GM18868 (cell line): ENCODE measurements around the gene TCF7L1.
A peak's percentile ranks its signal among the peaks of the same experiment; 100 is the strongest.
"Not testable (repeated sequence)": the region's sequence is repeated elsewhere in the genome, so short reads cannot be mapped to it uniquely, and the experiment has no call there.

Source experiments
- ATAC-seq: cut with Tn5 transposase; IDR thresholded peaks from one replicate; pipeline ENCODE4 v1.9.1; 2021; ENCODE audit warnings: mild to moderate bottlenecking, moderate library complexity; ENCODE audit not compliant: unreplicated experiment

Gene TCF7L1, protein sequence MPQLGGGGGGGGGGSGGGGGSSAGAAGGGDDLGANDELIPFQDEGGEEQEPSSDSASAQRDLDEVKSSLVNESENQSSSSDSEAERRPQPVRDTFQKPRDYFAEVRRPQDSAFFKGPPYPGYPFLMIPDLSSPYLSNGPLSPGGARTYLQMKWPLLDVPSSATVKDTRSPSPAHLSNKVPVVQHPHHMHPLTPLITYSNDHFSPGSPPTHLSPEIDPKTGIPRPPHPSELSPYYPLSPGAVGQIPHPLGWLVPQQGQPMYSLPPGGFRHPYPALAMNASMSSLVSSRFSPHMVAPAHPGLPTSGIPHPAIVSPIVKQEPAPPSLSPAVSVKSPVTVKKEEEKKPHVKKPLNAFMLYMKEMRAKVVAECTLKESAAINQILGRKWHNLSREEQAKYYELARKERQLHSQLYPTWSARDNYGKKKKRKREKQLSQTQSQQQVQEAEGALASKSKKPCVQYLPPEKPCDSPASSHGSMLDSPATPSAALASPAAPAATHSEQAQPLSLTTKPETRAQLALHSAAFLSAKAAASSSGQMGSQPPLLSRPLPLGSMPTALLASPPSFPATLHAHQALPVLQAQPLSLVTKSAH

DNA sequence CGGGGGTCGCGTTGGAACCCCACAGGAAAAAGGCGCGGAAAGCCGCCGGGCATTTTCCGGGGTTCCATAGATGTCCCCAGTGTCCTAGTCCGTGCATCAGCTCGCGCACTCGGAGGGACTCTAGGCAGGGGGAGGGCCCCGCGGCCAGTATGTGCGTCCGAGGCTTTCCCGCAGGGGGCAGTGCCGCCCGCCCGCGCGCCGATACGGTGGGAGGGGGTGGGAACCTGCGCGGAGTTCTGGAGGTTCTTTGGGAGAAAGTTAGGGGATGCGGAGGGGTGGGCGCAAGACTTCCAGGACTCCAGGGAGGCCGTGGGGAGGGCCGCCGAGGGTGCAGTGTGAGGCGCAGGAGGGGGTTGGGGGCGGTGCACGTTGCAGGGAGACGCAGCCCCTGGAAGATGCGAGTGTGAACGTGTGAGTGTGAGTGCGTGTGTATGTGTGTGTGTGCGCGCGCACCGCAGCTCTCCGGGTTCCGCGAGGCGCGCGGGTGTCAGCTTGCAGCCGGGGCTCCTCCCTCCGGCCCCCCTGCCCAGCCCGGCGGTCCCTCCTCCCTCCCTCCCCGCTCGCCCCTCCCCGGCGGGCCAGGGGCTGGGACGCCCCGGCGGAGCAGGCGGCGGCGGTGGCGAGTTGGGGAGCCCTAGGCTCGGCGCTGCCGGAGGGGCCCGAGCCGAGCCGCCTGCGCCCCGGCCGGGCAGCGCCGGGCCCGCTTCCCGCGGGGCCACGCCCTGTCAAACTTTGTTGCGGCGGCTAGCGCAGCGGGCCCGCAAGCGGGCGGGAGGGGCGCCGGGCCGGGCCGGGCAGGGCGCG lies at the start of gene TCF7L1:
Gene TCF7L1, plus strand, starts transcription at position 559 of the 804 bp plus-strand sequence. CDS start 293 bp downstream, outside the sequence.
- peak; percentile 58 for ATAC-seq

DNA sequence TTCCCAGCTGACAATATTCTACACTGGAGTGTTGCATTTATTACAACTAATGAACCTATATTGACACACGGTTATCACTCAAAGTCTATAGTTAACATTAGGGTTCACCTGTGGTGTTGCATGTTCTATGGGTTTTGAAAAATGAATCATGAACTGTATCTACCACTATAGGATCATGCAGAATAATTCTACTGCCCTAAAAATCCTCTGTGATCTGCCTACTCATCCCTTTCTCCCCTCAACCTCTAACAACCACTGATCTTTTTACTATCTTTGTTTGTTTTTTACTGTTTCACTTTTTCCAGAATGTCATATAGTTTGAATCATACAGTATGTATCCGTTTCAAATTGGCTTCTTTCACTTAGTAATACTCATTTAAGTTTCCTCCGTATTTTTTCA lies 47.6 kb upstream of the TCF7L1 start:
- no peak for ATAC-seq

DNA sequence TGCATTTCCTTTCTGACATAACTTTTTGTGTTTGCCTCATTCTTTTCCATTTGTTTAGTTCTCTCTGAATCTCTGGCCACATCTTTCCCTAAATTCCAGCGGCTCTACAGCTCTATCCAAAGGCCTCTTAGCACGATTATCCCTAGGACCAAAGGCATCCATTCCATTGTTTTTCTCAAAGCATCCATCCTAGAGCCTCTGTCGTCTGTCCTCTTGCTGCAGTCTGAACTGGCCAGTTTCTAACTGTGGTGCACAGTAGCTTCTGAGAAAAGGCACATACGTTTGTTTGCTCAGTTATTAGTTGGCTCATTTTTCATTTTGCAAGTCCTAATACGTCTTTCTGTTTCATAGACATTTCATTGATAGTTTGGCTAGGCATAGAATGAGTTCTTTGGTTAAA lies 45.7 kb upstream of the TCF7L1 start:
- no peak for ATAC-seq

GRCh38 chr2:85088921-85089320 lies 44.3 kb upstream of the TCF7L1 start:
- ATAC-seq, result no peak

- no peak for ATAC-seq
These were observed 43.6 kb upstream of the TCF7L1 start for GRCh38 chr2:85089585-85089984.

DNA sequence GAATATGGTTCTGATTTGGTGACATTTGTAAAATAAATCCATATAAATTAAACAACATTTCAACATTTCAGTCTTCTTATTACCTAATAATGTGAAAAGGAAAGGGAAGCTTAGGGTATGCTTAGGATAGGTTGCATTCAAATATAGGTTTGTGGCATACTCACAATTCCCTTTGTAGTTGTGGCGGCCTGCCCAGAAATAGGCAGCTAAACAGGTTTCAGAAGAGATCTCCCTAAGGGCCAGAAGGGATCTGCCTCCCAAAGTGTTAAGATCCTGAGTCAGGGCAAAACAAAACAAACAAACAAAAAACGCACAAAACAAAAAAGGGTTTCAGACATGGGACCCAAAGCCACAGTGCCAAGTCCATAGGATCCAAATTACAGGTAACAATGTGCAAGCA lies 41.4 kb upstream of the TCF7L1 start:
- ATAC-seq, result no peak

DNA sequence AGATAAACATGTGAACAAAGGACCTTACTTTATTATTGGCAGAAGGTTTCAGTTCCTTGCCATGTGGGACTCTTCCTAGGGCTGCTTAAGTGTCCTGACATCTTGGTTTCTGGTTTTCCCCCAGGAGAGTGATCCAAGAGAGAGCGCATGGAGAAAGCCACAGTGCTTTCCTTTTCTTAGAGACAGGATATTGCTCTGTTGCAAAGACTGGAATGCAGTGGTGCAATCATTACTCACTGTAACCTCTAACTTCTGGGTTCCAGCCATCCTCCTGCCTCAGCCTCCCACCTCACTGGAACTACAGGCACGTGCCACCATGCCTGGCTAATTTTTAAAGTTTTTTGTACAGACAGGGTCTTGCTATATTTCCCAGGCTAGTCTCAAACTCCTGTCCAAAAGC lies 38.1 kb upstream of the TCF7L1 start:
- no peak for ATAC-seq

DNA sequence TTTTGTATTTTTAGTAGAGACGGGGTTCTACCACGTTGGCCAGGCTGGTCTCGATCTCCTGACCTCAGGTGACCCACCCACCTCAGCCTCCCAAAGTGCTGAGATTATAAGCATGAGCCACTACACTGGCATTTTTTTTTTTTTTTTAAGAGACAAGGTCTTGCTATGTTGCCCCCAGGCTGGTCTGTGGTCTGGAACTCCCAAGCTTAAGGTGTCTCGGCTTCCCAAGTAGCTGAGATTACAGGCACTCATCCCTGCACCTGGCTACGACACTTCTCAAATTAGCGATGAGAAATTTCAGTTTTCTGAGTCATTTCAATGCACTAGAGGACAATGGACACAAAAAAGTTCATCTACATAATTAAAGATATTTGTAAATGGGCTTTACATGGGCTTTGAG lies 36.6 kb upstream of the TCF7L1 start:
- no peak for ATAC-seq

- ATAC-seq, result no peak
These were observed 29.0 kb upstream of the TCF7L1 start for GRCh38 chr2:85104228-85104627.

DNA sequence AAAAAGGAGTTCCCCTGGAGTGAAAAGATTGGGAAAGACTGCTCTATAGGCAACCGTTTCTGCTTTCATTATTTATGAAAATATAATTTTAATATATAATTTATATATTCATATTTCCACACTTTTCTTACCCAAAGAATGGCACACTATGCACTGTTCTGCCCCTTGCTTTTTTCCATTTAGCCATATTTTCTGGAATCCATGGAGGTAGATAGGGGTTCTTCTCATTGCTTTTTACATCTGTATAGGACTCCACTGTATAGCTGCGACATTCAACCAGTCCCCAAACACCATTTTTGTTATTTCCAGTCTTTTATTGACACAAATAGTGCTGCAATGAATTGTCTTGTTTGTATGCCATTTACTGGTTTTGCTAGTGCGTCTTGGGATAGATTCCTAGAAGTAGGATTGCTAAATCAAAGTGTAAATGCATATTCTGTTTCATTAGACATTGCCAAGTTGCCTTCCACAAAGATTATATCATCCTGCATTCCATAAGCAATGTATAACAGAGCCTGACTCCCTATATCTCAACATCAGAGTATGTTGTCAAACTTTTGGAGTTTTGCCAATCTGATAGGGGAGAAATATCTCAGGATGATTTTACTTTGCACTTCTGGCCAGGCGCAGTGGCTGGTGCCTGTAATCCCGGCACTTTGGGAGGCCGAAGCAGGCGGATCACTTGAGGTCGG lies 26.6 kb upstream of the TCF7L1 start:
- no peak for ATAC-seq

- no peak for ATAC-seq
These were observed 22.1 kb upstream of the TCF7L1 start for GRCh38 chr2:85110991-85111560.

- no peak for ATAC-seq
These were observed 21.3 kb upstream of the TCF7L1 start for GRCh38 chr2:85111819-85112281.

DNA sequence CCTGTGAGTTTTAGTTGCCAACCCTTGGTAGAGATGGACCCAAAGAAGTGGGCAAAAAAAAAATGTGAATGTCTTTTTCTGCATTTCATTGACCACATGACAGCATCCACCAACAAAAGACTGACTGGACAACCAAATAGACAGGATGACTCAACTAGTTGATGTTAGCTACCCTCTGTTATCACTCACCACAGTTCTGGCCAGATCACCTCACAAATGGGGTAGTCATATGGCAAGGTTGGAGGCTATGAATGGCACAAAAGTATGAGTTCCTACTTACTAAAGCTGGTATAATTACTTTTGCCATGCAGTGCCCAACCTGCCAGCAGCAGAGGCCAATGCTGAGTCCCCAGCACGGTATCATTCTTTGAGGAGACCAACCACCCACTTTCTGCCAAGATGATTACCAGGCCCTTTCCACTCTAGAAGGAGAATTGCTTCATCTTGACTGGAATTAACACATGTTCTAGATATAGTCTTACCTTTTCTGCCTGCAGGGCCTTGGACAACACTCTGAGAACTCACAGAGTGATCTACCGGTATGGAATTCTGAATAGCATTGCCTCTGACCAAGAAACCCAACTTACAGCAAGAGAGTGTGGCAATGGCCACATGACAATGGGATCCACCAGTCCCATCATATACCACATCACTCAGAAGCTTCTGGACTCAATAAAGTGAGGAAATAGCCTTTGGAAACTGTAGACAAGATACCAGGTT lies 20.1 kb upstream of the TCF7L1 start:
- no peak for ATAC-seq

DNA sequence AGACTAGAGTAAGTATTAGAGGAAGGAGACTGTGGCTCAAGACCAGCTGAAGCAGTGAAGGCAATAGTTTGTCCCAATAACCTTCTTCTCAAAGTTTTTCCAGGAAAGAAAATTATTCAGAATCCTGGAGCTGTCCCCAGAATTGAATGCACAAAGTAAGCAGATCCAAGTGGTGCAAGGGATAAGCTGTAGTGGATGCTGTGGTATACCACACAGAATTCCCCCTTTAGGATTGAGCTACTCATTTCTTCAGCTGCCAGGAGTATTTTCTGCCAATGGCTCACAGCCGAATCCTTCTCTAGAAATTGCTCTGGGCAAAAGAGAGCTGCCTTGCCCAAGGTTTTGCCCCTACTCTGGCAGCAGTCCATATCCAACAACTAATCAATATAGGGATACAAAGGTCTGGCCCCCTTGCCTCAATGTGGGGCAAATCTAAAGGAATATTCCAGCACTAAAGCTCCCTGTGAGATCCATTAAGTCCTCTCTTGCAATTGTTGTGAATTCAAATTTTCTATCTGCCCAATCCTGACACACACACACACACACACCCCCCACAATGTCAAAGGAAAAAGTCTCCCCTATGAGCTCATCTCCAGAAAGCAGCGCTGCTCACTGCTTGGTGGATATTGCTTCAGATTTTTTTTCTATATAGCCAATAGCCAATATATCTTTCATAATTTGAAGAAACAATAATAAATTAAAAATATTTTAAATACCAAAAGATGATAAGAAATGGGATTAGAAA lies 18.4 kb upstream of the TCF7L1 start:
- ATAC-seq, result no peak

GRCh38 chr2:85116207-85116606 lies 17.0 kb upstream of the TCF7L1 start:
- no peak for ATAC-seq

DNA sequence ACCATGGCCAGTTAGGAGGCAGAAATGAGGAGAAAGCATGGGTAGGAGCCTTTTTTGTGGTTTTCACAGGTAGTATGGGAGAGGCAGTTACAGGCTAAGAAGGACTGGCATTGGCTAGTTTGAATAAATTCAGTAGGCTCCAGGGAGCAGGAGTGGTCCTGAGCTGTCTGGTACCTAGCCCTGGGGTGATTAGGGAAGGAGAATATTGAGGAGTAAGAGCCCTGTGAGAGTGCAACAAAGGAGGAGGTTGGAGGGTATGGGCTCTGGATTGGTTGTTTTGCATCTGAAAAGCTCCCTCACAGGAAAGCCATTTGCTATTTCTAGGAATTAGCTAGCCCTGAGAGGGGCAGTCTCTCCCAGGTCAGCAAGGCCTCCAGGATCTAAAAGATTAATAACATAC lies 13.3 kb upstream of the TCF7L1 start:
- ATAC-seq, result no peak

GRCh38 chr2:85120363-85120762 lies 12.8 kb upstream of the TCF7L1 start:
- ATAC-seq, result no peak

DNA sequence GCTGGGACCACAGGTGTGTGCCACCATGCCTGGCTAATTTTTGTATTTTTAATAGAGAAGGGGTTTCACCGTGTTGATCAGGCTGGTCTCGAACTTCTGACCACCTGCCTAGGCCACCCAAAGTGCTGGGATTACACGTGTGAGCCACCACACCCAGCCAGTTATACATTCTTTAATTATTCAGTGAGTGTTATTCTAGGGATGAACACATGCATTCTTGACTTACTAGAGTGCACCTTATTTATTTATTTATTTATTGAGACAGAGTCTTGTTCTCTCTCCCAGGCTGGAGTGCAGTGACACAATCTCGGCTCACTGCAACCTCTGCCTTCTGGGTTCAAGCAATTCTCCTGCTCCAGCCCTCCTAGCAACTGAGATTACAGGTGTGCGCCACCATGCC lies 6.7 kb upstream of the TCF7L1 start:
- ATAC-seq, result not testable (repeated sequence)

DNA sequence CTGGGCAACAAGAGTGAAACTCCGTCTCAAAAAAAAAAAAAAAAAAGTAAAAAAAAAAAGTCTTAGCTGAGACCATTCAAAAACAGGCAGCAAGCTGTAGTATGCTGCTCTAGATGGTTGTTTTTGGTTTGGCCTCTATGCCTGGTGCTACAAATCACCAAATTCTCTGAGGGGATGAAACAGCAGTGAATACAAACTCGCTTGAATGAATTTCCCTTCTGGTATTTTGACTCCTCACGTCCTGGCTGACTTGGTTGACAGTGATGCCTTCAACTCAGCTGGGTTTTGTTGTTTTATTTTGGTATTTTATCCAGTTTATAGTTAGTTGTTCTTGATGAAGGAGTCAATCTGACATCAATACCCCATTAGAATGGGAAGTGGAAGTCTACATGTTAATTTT lies 3.3 kb upstream of the TCF7L1 start:
- ATAC-seq, result no peak
